Endothelial cell of umbilical vein (primary cell): ENCODE measurements around the gene DPP3. TPM values are rescaled to one million over a fixed set of nuclear protein-coding genes. Genes with fewer than 3 reads are reported as not detected.

ENCODE experiments used
- BruUV-seq: library from RNA; stranded (reverse); fragments of 400-500 nt; replicated peaks from 2 replicates; lab custom pipeline; 2021; lab: Mats Ljungman, UMichigan
- CTCF ChIA-PET: fragments of 300-600, 350-600 bp; sonication (Branson Sonifier 250); formaldehyde crosslinking; loops from one replicate; lab custom pipeline; 2021; ENCODE audit warnings: antibody characterized with exemption, inconsistent platforms; lab: Charles Lee
- POLR2A ChIA-PET: fragments of 300-600, 350-600 bp; sonication (Branson Sonifier 250); formaldehyde crosslinking; loops from one replicate; lab custom pipeline; 2021; ENCODE audit warnings: antibody characterized with exemption, inconsistent platforms; lab: Charles Lee
- DNase-seq: peaks from one replicate; pipeline ENCODE4 v3.0.0-alpha.2; 2011; ENCODE audit warnings: low read depth, low spot score
- FAIRE-seq: peaks from 2 replicates; lab custom pipeline; 2011; peaks lifted over from hg19 to GRCh38; lab: Jason Lieb, UNC
- H2AFZ ChIP-seq: 2 replicates; pipeline ENCODE4 v1.6.0; 2012; ENCODE audit warnings: low read depth, low read length, control low read depth, inconsistent platforms
- H3K27ac ChIP-seq: 2 replicates; pipeline ENCODE4 v1.5.1; 2011; ENCODE audit warnings: low read depth, mild to moderate bottlenecking, control low read depth, low read length, moderate library complexity; ENCODE audit not compliant: insufficient read depth
- H3K27me3 ChIP-seq, 2 experiments: 2 replicates each; pipeline versions ENCODE4 v1.6.0 to v1.6.1; 2011; ENCODE audit warnings: low read length in 2 of 2, mixed read lengths in 1 of 2; ENCODE audit not compliant: control insufficient read depth in 2 of 2, insufficient read depth in 2 of 2
- H3K36me3 ChIP-seq, 2 experiments: 2 replicates in 1 of 2; 3 replicates in 1 of 2; pipeline ENCODE4 v1.5.1; 2011; ENCODE audit warnings: low read length in 2 of 2, mild to moderate bottlenecking in 1 of 2, moderate library complexity in 1 of 2; ENCODE audit not compliant: control insufficient read depth in 2 of 2, insufficient read depth in 2 of 2; ENCODE audit errors: extremely low read depth in 1 of 2
- H3K4me1 ChIP-seq: 3 replicates; pipeline ENCODE4 v1.5.1; 2011; ENCODE audit warnings: mild to moderate bottlenecking, low read length; ENCODE audit not compliant: control insufficient read depth, insufficient read depth; ENCODE audit errors: extremely low read depth
- H3K4me2 ChIP-seq: 2 replicates; pipeline ENCODE4 v1.6.1; 2011; ENCODE audit warnings: low read length, control low read depth, mixed read lengths; ENCODE audit not compliant: insufficient read depth
- H3K4me3 ChIP-seq, 3 experiments: fragments of 200-600 bp in 1 of 3; sonication (generic), shearing (Covaris generic) in 1 of 3; replicated peaks in 1 of 3; 2 replicates each; pipeline ENCODE4 v1.5.1; 2011 to 2016; ENCODE audit warnings: control low read depth in 3 of 3, low read length in 3 of 3, mild to moderate bottlenecking in 2 of 3, inconsistent platforms in 1 of 3, low read depth in 1 of 3, moderate library complexity in 1 of 3; ENCODE audit not compliant: insufficient read depth in 1 of 3
- H3K79me2 ChIP-seq: 2 replicates; pipeline ENCODE4 v1.6.0; 2012; ENCODE audit warnings: low read length, inconsistent platforms; ENCODE audit not compliant: control insufficient read depth, insufficient read depth
- H3K9ac ChIP-seq: replicated peaks from 2 replicates; pipeline ENCODE3; 2011; ENCODE audit warnings: low read length, control low read depth; ENCODE audit not compliant: insufficient read depth; ENCODE audit errors: extremely low read depth
- H3K9me1 ChIP-seq: replicated peaks from 3 replicates; pipeline ENCODE4 v1.6.0; 2011; ENCODE audit warnings: mild to moderate bottlenecking, low read length; ENCODE audit not compliant: control insufficient read depth, insufficient read depth; ENCODE audit errors: extremely low read depth
- H3K9me3 ChIP-seq: replicated peaks from 2 replicates; pipeline ENCODE4 v1.5.1; 2012; ENCODE audit warnings: low read length, inconsistent platforms; ENCODE audit not compliant: control insufficient read depth, insufficient read depth
- H4K20me1 ChIP-seq: replicated peaks from 2 replicates; pipeline ENCODE3; 2011; ENCODE audit warnings: mild to moderate bottlenecking, low read length; ENCODE audit not compliant: control insufficient read depth, insufficient read depth; ENCODE audit errors: extremely low read depth
- CTCF ChIP-seq, 2 donors: IDR thresholded peaks; 1 replicate in 1 of 2; 2 replicates in 1 of 2; pipeline ENCODE4 v1.5.1; 2011; ENCODE audit warnings: low read length in 2 of 2, mild to moderate bottlenecking in 2 of 2, moderate library complexity in 2 of 2, control low read depth in 1 of 2, inconsistent platforms in 1 of 2, low read depth in 1 of 2; ENCODE audit not compliant: insufficient read depth in 1 of 2; ENCODE audit errors: extremely low read depth in 1 of 2
- EZH2 ChIP-seq: IDR thresholded peaks from 2 replicates; pipeline ENCODE4 v1.6.1; 2012; ENCODE audit warnings: borderline replicate concordance, low read depth, mild to moderate bottlenecking, moderate library complexity, low read length, inconsistent platforms; ENCODE audit not compliant: severe bottlenecking
- GATA2 ChIP-seq: IDR thresholded peaks from 2 replicates; pipeline ENCODE4 v1.7.0; 2011; ENCODE audit warnings: low read depth, mild to moderate bottlenecking, moderate library complexity, mixed read lengths, low read length; ENCODE audit not compliant: insufficient read length, insufficient read depth
- JUN ChIP-seq: IDR thresholded peaks from 2 replicates; pipeline ENCODE4 v1.6.1; 2011; ENCODE audit warnings: borderline replicate concordance, low read depth; ENCODE audit not compliant: insufficient read length, insufficient read depth
- MAX ChIP-seq: IDR thresholded peaks from 2 replicates; pipeline ENCODE4 v1.6.1; 2011; ENCODE audit not compliant: insufficient read depth, insufficient read length
- MYC ChIP-seq: IDR thresholded peaks from one replicate; pipeline ENCODE4 v1.6.1; 2011; ENCODE audit warnings: mild to moderate bottlenecking, low read depth, low read length
- POLR2A ChIP-seq: IDR thresholded peaks from 2 replicates; pipeline ENCODE4 v1.6.1; 2012; ENCODE audit warnings: low read depth, mild to moderate bottlenecking, control low read depth, low read length
- POLR2AphosphoS5 ChIP-seq: IDR thresholded peaks from 2 replicates; pipeline ENCODE4 v1.6.1; 2012; ENCODE audit warnings: low read depth, mild to moderate bottlenecking, control low read depth, low read length, moderate library complexity; ENCODE audit not compliant: insufficient read depth
- dilution Hi-C: fragments of 300-500 bp; cut with MboI; formaldehyde crosslinking; loops from one replicate; pipeline ENCODE4 v1.15.0; 2019; ENCODE audit warnings: low sequenced_read_pairs; ENCODE audit not compliant: extremely low pct_ligation_motif_present
- intact Hi-C: fragments of 100-400 bp; cut with micrococcal nuclease; formaldehyde crosslinking; loops from one replicate; pipeline ENCODE4 v1.10.0; 2022
- polyA plus RNA-seq, 4 experiments: library from polyadenylated mRNA; depleted of rRNA in 3 of 4; stranded (reverse) in 3 of 4; unstranded in 1 of 4; fragments of >200 nt; gene quantifications; 2 replicates each; pipeline versions ENCODE4 v1.2.1 to v1.2.3, GENCODE V29; 2011 to 2012; ENCODE audit warnings: missing spikeins in 1 of 4
- total RNA-seq: library from RNA; stranded (reverse); gene quantifications from 2 replicates; pipeline ENCODE4 v1.2.3, GENCODE V29; 2021

DPP3 gene
- total and polyA plus RNA-seq, 2 donors (not counting 3 experiments of a cell fraction or from before 2014, with no cell fraction given), result 46.4 to 50.4 TPM

- Histone ChIP-seq H3K79me2 (no peaks in the 10 kb centered on the region), H3K27ac (no peak overlapping the region), H3K4me2 (no peak overlapping the region), H3K4me1 (no peaks in the 10 kb centered on the region), H3K27me3 (no peaks in the 10 kb centered on the region), H3K36me3 (peaks cover 2 to 12% of the 10 kb centered on the region in 2 experiments), H3K9me1 (no peaks in the 10 kb centered on the region), H3K4me3 (no peak overlapping the region), H3K9ac (no peak overlapping the region), H3K9me3 (no peaks in the 10 kb centered on the region), H2AFZ (no peak overlapping the region), H4K20me1 (no peaks in the 10 kb centered on the region)
- FAIRE-seq, result no peak
- dilution Hi-C loops, result no loop called here
- BruUV-seq, result no TSS peak
- TF ChIP-seq MYC (no peak), MAX (no peak), JUN (no peak), EZH2 (no peak), GATA2 (no peak), POLR2AphosphoS5 (no peak), CTCF (IDR thresholded peaks at IDR 0.05; ENCODE audit: extremely low read depth in 1 of 2, insufficient read depth in 1 of 2, low read depth in 1 of 2, low read length in 2 of 2) (no peak), POLR2A (no peak)
- intact Hi-C loops, result no loop called here
- CTCF ChIA-PET, result interaction anchor here (1.6 kb wide), 1 partner anchor 18 kb away, joined by 3 read pairs; no protein-coding TSS in a partner anchor
- DNase-seq, result no peak
- POLR2A ChIA-PET, result no interaction called here
These were observed 43.4 kb downstream of the DPP3 start for GRCh38 chr11:66523611-66524010.
